Right kidney (tissue), 1 donor: ENCODE data around the gene GSTM4.

Source experiments
- DNase-seq: peaks from one replicate; pipeline ENCODE4 v3.0.0-alpha.2; 2016

Gene GSTM4

GRCh38 chr1:109623601-109624161, 32.2 kb upstream of the GSTM4 start:
- DNase-seq: no peak

GRCh38 chr1:109624201-109625010, 31.5 kb upstream of the GSTM4 start:
- DNase-seq: no peak

GRCh38 chr1:109625176-109625575, 30.7 kb upstream of the GSTM4 start:
- no peak for DNase-seq

GRCh38 chr1:109625601-109626560, 30.0 kb upstream of the GSTM4 start:
- DNase-seq: no peak

- no peak for DNase-seq
Observed at GRCh38 chr1:109626682-109627408, 29.1 kb upstream of the GSTM4 start.

- no peak for DNase-seq
Observed at GRCh38 chr1:109627692-109628399, 28.1 kb upstream of the GSTM4 start.

- DNase-seq: no peak
Observed at GRCh38 chr1:109628540-109629321, 27.2 kb upstream of the GSTM4 start.

- no peak for DNase-seq
Observed at GRCh38 chr1:109629372-109630030, 26.4 kb upstream of the GSTM4 start.

GRCh38 chr1:109630081-109630897, 25.6 kb upstream of the GSTM4 start:
- DNase-seq: no peak

GRCh38 chr1:109630898-109631512, 24.9 kb upstream of the GSTM4 start:
- no peak for DNase-seq

GRCh38 chr1:109631513-109632505, 24.1 kb upstream of the GSTM4 start:
- no peak for DNase-seq

GRCh38 chr1:109632671-109633346, 23.1 kb upstream of the GSTM4 start:
- DNase-seq: no peak

GRCh38 chr1:109634292-109634691, 21.6 kb upstream of the GSTM4 start:
- DNase-seq: no peak

GRCh38 chr1:109634771-109635750, 20.8 kb upstream of the GSTM4 start:
- DNase-seq: no peak

GRCh38 chr1:109635862-109636200, 20.1 kb upstream of the GSTM4 start:
- DNase-seq: no peak
